Tibial nerve (tissue), 4 donors: ENCODE data around the gene RNF220. TPM values are rescaled to one million over a fixed set of nuclear protein-coding genes. Genes with fewer than 3 reads are reported as not detected.
A peak's percentile ranks its signal among the peaks of the same experiment; 100 is the strongest.

Experiments used
- DNase-seq, 2 donors: peaks; one replicate each; pipeline ENCODE4 v3.0.0-alpha.2; 2019; ENCODE audit warnings: low spot score in 2 of 2
- H3K27ac ChIP-seq, 4 donors: fragments of 200-600 bp; sonication (generic) in 3 of 4; one replicate each; pipeline ENCODE4 v1.5.1; 2017 to 2019; ENCODE audit warnings: mild to moderate bottlenecking in 1 of 4
- H3K27me3 ChIP-seq, 2 donors: fragments of 200-600 bp; sonication (generic) in 1 of 2; one replicate each; pipeline versions ENCODE4 v1.5.1 to v1.6.0; 2017 to 2019
- H3K36me3 ChIP-seq, 3 donors: fragments of 200-600 bp; sonication (generic); one replicate each; pipeline ENCODE4 v1.5.1; 2018 to 2019
- H3K4me1 ChIP-seq, 4 donors: fragments of 200-600 bp; sonication (generic) in 3 of 4; one replicate each; pipeline ENCODE4 v1.5.1; 2017 to 2019
- H3K4me3 ChIP-seq, 4 donors: fragments of 200-600 bp; sonication (generic) in 3 of 4; one replicate each; pipeline ENCODE4 v1.5.1; 2017 to 2019; ENCODE audit warnings: mild to moderate bottlenecking in 1 of 4, moderate library complexity in 1 of 4
- H3K9me3 ChIP-seq, 4 donors: fragments of 200-600 bp; sonication (generic) in 3 of 4; one replicate each; pipeline ENCODE4 v1.5.1; 2017 to 2019
- CTCF ChIP-seq, 5 experiments: fragments of 200-600 bp in 3 of 5; fragments of 450-650 bp in 2 of 5; sonication (generic) in 3 of 5; IDR thresholded peaks; one replicate each; pipeline ENCODE4 v1.5.1; 2016 to 2019; ENCODE audit warnings: antibody characterized with exemption in 5 of 5, mild to moderate bottlenecking in 3 of 5, moderate library complexity in 2 of 5
- EP300 ChIP-seq, 2 donors: sonication (generic); formaldehyde crosslinking; IDR thresholded peaks; one replicate each; pipeline ENCODE4 v1.6.1; 2017; ENCODE audit warnings: antibody characterized with exemption in 2 of 2, mild to moderate bottlenecking in 1 of 2
- POLR2A ChIP-seq, 2 donors: fragments of 450-650 bp; IDR thresholded peaks; one replicate each; pipeline ENCODE4 v1.6.1; 2017; ENCODE audit warnings: antibody characterized with exemption in 2 of 2, mild to moderate bottlenecking in 2 of 2, moderate library complexity in 2 of 2
- WGBS, 2 donors: methylation state at CpG; one replicate each; pipeline ENCODE4 v1.1.5; 2018; 5-methylcytosine and 5-hydroxymethylcytosine counted together
- total RNA-seq, 4 donors: library from RNA; depleted of rRNA; stranded (reverse); fragments of >200 nt; gene quantifications; one replicate each; pipeline ENCODE4 v1.1.0, GENCODE V29; 2016

Gene RNF220
- total RNA-seq, result 100 to 1,000 TPM; 110 to 151 (median 114) TPM

- Histone ChIP-seq H3K4me3 (peak within 1 kb of the TSS; percentile 34 to 69 (median 53)), H3K27ac (peak within 1 kb of the TSS; percentile 24 to 81 (median 41)), H3K4me1 (peaks cover 0 to 52% (median 25%) of the 10 kb centered on the region in 4 donors), H3K27me3 (peaks cover 11 to 98% of the 10 kb centered on the region in 2 donors), H3K9me3 (no peaks in the 10 kb centered on the region), H3K36me3 (no peaks in the 10 kb centered on the region)
- 4 to 6% methylated on average over 28 to 42 of the region's 55 CpGs for WGBS, 2 donors
- TF ChIP-seq CTCF (IDR thresholded peaks at IDR 0.05), result peak in 1 of 5 experiments; percentile 10
- peak in 1 of 2 donors; percentile 71 for TF ChIP-seq EP300 (IDR thresholded peaks at IDR 0.05)
- TF ChIP-seq POLR2A (IDR thresholded peaks at IDR 0.05), result peak in 1 of 2 donors; percentile 37
- peak in 1 of 2 donors; percentile 42 for DNase-seq
These were observed at the start of gene RNF220 for GRCh38 chr1:44405031-44405797. Gene RNF220, plus strand, starts transcription at chr1:44405255.

- DNase-seq, result no peak
- H3K36me3 ChIP-seq, result peaks cover 0 to 3% (median 0%) of the 10 kb centered on the region in 3 donors
- TF ChIP-seq EP300 (IDR thresholded peaks at IDR 0.05), result no peak
- no peak for TF ChIP-seq CTCF (IDR thresholded peaks at IDR 0.05)
- TF ChIP-seq POLR2A (IDR thresholded peaks at IDR 0.05), result no peak
- WGBS, 2 donors, result 65 to 66% methylated on average over 12 of the region's 12 CpGs
- no peaks in the 10 kb centered on the region for H3K27me3 ChIP-seq
- peak overlapping the region in 3 of 4 donors; percentile 89 to 99 (median 90) for H3K4me3 ChIP-seq
- H3K9me3 ChIP-seq, result no peaks in the 10 kb centered on the region
- H3K4me1 ChIP-seq, result peaks cover 0 to 35% (median 8%) of the 10 kb centered on the region in 4 donors
- H3K27ac ChIP-seq, result peak overlapping the region in 1 of 4 donors; percentile 93
These were observed 49.3 kb upstream of the RNF220 start for GRCh38 chr1:44355582-44356305.

GRCh38 chr1:44357710-44358109 lies 47.3 kb upstream of the RNF220 start:
- 67 to 72% methylated on average over 4 of the region's 4 CpGs for WGBS, 2 donors

GRCh38 chr1:44359234-44359935 lies 45.7 kb upstream of the RNF220 start:
- no peak overlapping the region for H3K27ac ChIP-seq
- no peak overlapping the region for H3K4me3 ChIP-seq
- H3K27me3 ChIP-seq, result no peaks in the 10 kb centered on the region
- no peaks in the 10 kb centered on the region for H3K36me3 ChIP-seq
- 62 to 72% methylated on average over 6 of the region's 6 CpGs for WGBS, 2 donors
- peaks cover 0 to 10% (median 3%) of the 10 kb centered on the region in 4 donors for H3K4me1 ChIP-seq
- H3K9me3 ChIP-seq, result no peaks in the 10 kb centered on the region
- TF ChIP-seq EP300 (IDR thresholded peaks at IDR 0.05), result no peak
- DNase-seq, result no peak

More at GRCh38 chr1:44357710-44358109, 47.3 kb upstream of the RNF220 start:
- peaks cover 0 to 27% (median 8%) of the 10 kb centered on the region in 4 donors for H3K4me1 ChIP-seq
- no peaks in the 10 kb centered on the region for H3K9me3 ChIP-seq
- no peaks in the 10 kb centered on the region for H3K36me3 ChIP-seq
- no peaks in the 10 kb centered on the region for H3K27me3 ChIP-seq
- DNase-seq, result no peak
- no peak overlapping the region for H3K4me3 ChIP-seq
- TF ChIP-seq POLR2A (IDR thresholded peaks at IDR 0.05) (no peak), CTCF (IDR thresholded peaks at IDR 0.05) (no peak), EP300 (IDR thresholded peaks at IDR 0.05) (no peak)
- no peak overlapping the region for H3K27ac ChIP-seq

GRCh38 chr1:44361478-44361877 lies 43.6 kb upstream of the RNF220 start:
- TF ChIP-seq EP300 (IDR thresholded peaks at IDR 0.05), result no peak
- Histone ChIP-seq H3K4me3 (no peak overlapping the region), H3K27me3 (no peaks in the 10 kb centered on the region), H3K9me3 (no peaks in the 10 kb centered on the region), H3K27ac (no peak overlapping the region), H3K4me1 (no peaks in the 10 kb centered on the region), H3K36me3 (no peaks in the 10 kb centered on the region)
- WGBS, 2 donors, result 69 to 78% methylated on average over 4 of the region's 4 CpGs
- no peak for DNase-seq
